22Rv1 (cell line): Measurements from ENCODE around the gene SPINT1.

Source experiments
- ZFX ChIP-seq: fragments of 450-650 bp; IDR thresholded peaks from 2 replicates; pipeline ENCODE4 v1.6.1; 2017; ENCODE audit warnings: antibody characterized with exemption, borderline replicate concordance
- TF ChIP-seq, protein P1 (sequence below): fragments of 450-650 bp; IDR thresholded peaks from 2 replicates; pipeline ENCODE4 v1.5.1; 2017; ENCODE audit warnings: mild to moderate bottlenecking

DNA sequence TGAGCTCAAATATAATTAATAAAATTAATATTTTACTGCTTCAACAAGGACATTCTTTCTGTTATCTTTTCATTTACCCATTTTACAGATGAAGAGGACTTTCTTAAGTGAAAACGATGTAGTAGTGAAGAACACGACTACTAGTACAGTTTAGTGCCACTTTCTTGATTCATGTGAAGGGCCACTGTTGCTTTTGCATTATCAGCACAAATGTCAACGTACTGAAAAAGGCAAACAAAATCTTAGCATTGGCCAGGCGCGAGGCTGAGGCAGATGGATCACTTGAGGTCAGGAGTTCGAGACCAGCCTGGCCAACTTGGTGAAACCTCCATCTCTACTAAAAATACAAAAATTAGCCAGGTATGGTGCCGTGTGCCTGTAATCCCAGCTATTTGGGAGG, 24.8 kb upstream of the SPINT1 start:
- TF ChIP-seq, protein P1, sequence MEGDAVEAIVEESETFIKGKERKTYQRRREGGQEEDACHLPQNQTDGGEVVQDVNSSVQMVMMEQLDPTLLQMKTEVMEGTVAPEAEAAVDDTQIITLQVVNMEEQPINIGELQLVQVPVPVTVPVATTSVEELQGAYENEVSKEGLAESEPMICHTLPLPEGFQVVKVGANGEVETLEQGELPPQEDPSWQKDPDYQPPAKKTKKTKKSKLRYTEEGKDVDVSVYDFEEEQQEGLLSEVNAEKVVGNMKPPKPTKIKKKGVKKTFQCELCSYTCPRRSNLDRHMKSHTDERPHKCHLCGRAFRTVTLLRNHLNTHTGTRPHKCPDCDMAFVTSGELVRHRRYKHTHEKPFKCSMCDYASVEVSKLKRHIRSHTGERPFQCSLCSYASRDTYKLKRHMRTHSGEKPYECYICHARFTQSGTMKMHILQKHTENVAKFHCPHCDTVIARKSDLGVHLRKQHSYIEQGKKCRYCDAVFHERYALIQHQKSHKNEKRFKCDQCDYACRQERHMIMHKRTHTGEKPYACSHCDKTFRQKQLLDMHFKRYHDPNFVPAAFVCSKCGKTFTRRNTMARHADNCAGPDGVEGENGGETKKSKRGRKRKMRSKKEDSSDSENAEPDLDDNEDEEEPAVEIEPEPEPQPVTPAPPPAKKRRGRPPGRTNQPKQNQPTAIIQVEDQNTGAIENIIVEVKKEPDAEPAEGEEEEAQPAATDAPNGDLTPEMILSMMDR, result no peak
- TF ChIP-seq ZFX, result no peak
